Gastroesophageal sphincter (tissue), 3 donors: ENCODE results near the gene FHIP2A.

ENCODE experiments used
- CTCF ChIP-seq, 4 experiments: fragments of 200-600 bp in 2 of 4; fragments of 450-650 bp in 2 of 4; sonication (generic) in 1 of 4; IDR thresholded peaks; one replicate each; pipeline ENCODE4 v1.5.1; 2017 to 2019; ENCODE audit warnings: antibody characterized with exemption in 4 of 4, mild to moderate bottlenecking in 2 of 4, moderate library complexity in 2 of 4
- POLR2A ChIP-seq, 2 donors: fragments of 450-650 bp; IDR thresholded peaks; one replicate each; pipeline ENCODE4 v1.6.1; 2017; ENCODE audit warnings: antibody characterized with exemption in 2 of 2, mild to moderate bottlenecking in 2 of 2, moderate library complexity in 1 of 2
- POLR2AphosphoS5 ChIP-seq: sonication (generic); formaldehyde crosslinking; IDR thresholded peaks from one replicate; pipeline ENCODE4 v1.6.1; 2017; ENCODE audit warnings: antibody characterized with exemption

GRCh38 chr10:114854906-114855305 lies 33.3 kb downstream of the FHIP2A start:
- TF ChIP-seq CTCF (IDR thresholded peaks at IDR 0.05), result no peak
- no peak for TF ChIP-seq POLR2A (IDR thresholded peaks at IDR 0.05)
- TF ChIP-seq POLR2AphosphoS5, result no peak
